Skeletal muscle cell (primary cell): ENCODE data around the gene CCDC57.
A peak's percentile ranks its signal among the peaks of the same experiment; 100 is the strongest.

Experiments
- DNase-seq: peaks from one replicate; pipeline ENCODE4 v3.0.0-alpha.2; 2010; ENCODE audit warnings: low read depth
- H3K4me3 ChIP-seq: 2 replicates; pipeline ENCODE4 v1.5.1; 2011; ENCODE audit warnings: low read depth, mild to moderate bottlenecking, control low read depth, low read length, moderate library complexity

The CCDC57 gene

DNA sequence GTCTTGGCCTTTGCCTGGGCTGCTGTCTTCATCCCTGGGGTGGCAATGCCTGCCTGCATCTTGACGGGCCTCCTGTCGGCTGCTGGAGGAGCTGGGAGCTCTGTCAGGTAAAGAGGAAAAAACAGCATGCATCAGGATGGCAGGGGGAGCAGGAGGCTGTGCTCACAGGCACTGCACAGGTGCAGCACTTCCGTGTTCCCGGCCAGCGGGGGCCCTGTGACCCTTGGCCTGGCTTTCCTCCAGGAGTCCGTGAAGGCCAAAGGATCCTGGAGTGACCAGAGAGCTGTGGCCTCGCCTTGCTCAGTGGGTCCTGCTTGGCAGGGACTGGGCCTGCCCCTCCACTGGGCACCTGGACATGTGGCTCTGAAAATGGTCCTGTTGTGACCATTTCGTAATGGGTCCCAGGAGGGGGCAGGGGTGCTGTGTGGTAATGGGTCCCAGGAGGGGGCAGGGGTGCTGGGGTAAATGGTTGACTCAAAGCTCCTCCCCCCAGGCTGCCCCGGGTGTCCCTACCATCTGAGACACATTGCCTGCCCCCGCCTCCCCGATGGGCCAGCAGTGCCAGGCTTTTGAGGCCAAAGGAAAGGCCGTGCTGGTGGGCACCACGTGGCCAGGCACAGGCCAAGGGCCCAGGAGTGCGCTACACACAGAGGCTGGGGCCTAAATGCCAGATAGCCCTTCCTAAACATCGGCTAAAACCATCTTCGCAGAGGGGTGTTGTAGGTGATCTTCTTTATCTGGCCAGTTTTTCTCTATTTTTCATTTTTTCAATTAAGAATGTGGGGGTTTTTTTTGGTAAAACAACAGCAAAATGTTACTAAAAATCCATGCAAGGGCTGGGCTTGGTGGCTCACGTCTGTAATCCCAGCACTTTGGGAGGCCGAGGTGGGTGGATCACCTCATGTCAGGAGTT is 110.6 kb downstream of the CCDC57 start:
- H3K4me3 ChIP-seq = no peak overlapping the region
- DNase-seq = no peak

DNA sequence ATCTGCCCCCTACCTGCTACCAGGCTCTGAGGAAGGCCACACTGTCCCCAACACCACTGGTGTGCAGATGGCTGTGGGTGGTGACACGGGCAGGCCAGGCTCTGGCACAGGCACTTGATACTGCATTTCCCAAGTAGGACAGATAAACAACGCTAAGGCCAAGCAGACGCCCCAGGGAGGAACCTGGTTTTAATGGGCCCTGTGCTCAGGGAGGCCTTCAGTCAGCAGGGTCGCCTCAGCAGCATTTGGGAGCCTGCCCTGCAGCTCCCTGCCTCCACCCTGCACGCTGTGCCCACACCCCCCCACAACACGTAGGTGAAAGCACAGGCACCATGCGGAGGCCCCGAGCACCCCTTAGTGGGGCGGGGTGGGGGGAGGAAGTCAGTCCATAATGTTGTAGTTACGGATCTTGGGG is 111.3 kb downstream of the CCDC57 start:
- no peak overlapping the region for H3K4me3 ChIP-seq
- DNase-seq = no peak

GRCh38 chr17:82100502-82101298 is 111.9 kb downstream of the CCDC57 start:
- no peak overlapping the region for H3K4me3 ChIP-seq
- no peak for DNase-seq

DNA sequence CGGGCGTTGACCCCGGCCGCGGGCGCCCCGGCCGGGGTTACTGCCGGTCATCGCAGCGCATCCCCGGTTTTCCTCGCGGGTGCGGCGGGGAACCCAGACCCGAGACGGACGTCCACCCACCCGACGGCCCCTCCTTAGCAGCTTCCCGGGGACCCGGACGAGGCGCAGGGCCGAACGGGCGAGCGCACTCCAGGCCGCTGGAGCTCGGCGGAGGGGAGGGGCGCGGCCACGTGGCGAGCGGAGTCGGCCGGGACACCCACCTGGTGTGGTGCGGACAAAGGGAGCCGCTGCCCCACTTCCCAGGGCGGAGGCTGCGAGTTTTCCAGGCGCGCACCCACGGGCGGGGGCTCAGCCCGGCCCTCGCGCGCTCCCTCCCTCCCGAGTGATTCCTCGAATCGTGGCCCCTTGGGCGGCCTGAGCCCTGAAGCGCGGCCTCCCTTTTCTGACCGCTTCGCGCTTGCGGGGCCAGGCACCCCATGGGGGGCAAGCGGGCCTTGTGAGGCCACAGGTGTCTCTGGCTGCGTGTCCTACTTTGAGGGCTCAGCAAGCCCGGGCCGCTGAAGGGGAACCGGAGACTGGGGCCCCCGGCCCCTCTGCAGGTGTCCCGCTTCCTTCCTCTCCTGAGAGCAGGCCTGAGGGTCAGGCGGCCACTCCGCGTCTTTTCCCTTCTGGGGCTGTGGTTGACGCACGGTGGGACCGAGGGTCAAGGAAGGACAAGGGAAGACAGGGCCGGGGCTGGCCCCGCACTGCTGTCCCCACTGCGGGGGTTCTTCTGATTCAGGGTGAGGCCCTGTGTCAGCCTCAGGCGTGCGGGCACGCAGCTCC is 113.5 kb downstream of the CCDC57 start:
- no peak for DNase-seq
- peak overlapping the region; percentile 54 for H3K4me3 ChIP-seq

DNA sequence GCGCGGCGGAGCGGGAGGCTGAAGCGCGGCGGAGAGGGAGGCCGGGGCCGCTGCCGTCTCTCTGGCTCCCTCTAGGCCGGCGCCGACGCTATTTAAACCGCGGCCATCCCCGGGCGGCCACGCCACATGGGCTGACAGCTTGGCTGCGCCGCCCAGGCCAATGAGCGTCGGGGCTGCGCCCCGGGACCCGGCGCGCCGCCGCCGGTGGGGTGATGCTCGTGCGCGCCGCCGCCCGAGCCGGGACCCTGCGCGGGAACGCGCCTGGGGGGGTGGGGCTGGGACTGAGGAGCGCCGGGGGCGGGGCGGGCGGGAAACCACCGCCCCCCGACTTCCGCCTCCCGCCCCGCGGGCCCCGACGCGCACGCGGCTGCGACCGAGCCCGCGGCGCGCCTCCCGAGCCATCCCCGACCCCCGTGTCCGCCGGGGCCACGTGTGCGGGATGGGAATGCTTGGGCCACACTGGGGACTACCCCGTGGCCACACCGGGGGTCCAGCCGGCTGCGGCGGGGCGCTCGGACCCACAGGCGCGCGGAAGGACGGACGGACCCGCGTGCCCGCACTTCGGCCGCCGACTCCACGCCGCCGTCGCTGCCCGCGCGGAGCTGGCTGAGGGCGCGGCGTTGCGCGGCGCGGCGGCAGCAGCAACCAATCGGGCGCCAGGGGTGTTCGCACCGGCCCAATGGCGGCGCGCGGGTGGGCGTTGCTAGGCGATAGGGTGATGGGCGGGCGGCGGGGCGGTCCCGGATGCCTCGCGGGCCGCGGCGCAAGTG is 114.3 kb downstream of the CCDC57 start, which contains the start of gene FASN:
FASN (minus strand) TSS at position 68 of the 770 bp plus-strand sequence. CDS start 1,791 bp downstream, outside the sequence.
- H3K4me3 ChIP-seq = peak within 1 kb of the TSS; percentile 83
- DNase-seq = peak; percentile 85

DNA sequence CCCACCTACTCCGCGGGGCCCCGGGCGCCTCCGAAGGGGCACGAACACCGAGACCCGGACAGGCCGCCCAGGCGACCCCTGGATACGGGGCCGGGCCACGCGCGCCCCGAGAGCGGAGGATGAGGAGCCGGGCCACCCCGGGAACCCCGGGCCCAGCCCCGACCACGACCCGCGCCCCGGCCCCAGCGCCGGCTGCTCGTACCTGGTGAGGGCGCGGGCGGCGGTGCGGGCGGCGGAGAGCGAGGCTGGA is 114.8 kb downstream of the CCDC57 start:
- no peak for DNase-seq
- peak overlapping the region; percentile 83 for H3K4me3 ChIP-seq

GRCh38 chr17:82097184-82097918 is 115.3 kb downstream of the CCDC57 start:
- H3K4me3 ChIP-seq = peak overlapping the region; percentile 83
- DNase-seq = no peak

DNA sequence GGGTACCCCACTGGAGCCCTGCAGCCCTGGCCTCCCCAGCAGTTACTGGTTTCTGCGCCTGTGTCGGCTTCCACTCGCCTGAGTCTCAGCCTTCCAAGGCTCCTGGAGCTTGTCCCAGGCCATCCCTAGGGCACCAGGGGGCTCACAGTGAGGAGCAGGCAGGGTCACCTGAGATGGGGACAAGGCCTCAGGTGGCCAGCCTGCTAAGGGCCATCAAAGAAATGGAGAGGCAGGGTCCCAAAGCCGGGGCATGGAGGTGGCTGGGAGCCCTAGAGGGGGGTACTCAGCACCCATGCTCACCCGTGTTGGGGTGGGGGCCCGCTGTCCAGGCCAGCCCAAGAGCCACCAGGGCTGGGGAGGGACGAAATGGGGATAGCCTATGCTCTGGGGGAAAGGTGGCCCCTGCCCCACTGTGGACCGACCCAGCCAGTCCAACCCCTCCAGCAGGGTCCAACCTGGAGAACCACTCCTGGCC is 115.9 kb downstream of the CCDC57 start:
- peak overlapping the region; percentile 83 for H3K4me3 ChIP-seq
- no peak for DNase-seq

DNA sequence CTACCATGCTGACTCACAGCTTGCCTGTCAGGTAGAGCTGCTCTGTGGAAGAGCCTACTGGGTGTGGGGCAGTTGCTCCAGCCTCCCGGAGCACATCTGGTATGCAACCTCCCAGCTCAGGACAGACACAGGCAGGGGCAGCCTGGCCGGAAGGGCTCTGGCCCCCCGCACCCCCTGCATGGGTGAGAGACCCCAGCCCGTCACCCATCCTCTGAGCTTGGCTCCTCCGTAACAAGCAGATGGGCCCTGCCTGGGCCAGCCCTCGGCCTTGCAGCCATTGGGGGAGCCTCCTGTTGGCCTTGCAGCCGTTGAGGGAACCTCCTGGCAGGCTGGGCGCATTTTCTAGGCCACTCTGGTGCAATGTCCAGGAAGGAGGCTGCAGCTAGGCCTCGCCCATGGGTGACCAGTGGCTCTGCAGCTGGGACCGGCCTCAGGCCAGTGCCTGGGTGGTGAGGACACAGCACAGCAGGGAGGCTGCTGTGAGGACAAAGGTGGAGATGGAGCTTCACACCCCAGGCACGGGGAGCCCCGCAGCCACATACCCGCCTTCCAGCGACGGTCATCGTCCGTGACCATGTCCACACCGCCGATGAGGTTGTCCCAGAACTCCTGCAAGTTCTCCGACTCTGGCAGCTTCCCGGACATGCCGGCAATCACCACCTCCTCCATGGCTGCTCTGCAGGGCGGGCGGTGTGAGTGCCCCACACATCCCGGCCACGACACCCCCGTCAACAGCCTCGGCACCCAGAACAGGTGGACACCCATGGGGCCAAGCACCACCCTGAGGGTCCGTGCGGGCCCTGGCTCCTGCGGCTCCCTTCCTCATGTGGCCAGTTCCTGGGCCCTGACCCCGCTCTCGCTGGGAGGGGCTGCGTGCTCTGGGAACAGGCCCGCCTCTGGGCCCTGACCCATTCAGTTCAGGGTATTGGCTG is 116.6 kb downstream of the CCDC57 start:
- H3K4me3 ChIP-seq = peak overlapping the region; percentile 83
- DNase-seq = no peak

DNA sequence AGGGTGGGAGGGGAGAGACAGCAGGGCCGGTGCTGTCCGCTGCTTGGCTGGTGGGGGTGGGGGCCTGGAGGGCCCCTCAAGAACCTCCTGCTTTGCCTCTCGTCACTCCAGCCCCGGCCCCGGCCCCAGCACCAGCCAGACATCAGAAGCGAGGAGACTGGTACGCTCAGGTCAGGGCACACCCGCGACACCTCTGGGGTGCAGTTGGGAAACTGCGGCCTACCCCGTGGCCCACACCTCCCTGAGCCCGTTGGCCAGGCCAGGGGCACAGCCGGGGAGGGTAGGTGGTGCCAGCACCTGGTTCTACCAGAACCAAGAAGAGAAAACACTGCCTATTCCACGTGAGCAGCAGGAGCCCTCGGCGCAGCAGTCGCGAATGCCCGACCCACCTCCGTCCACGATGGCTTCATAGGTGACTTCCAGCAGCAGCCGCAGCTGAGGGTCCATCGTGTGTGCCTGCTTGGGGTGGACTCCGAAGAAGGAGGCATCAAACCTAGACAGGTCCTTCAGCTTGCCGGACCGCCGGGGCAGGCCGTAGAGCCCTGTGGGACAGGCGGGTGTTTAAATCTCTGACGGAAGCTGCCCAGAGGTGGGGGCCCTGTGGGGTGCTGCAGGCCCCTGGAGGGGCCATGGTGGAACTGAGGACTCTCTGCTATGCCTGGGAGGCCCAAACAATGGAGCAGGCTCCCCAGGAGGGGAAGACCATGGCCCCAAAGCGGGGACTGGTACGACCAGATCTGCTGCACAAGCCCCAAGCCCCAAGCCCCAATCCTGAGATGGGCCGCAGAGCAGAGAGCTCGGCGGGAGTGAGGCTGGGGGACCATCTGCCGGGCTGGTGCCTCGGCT is 117.5 kb downstream of the CCDC57 start:
- peak overlapping the region; percentile 83 for H3K4me3 ChIP-seq
- DNase-seq = no peak

DNA sequence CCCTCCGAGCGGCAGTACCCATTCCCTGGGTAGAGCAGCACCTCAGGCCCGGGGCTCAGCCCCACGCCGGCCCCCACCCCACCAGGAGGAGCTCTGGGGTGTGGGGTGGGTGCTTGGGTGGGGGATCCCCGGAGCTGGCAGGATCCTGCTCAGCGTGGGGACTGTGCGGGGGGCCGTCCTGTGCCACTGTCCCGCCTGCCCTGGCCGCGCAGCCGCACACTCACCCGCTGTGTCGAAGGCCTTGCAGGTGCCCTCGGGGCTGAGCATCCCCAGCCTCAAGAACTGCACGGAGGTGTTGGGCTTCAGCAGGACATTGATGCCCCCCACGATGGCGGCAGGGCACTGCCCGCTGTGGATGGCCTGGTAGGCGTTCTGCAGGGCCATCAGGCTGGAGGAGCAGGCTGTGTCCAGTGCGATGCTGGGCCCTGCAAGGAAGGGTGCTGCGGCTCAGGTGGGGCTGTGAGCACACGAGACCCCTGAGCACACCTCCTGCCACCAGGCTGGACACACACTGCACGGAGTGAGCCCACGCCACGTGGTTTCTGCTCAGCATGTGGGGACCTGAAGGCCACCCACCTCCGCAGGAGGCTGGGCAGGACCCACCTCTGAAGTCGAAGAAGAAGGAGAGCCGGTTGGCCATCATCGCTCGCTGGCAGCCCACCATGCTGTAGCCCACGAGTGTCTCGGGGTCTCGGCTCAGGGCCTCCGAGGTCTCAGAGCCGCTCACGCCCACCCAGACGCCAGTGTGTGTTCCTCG is 119.5 kb downstream of the CCDC57 start:
- no peak for DNase-seq
- no peak overlapping the region for H3K4me3 ChIP-seq

- H3K4me3 ChIP-seq = no peak overlapping the region
- no peak for DNase-seq
These were observed 120.0 kb downstream of the CCDC57 start for GRCh38 chr17:82092628-82092994.

DNA sequence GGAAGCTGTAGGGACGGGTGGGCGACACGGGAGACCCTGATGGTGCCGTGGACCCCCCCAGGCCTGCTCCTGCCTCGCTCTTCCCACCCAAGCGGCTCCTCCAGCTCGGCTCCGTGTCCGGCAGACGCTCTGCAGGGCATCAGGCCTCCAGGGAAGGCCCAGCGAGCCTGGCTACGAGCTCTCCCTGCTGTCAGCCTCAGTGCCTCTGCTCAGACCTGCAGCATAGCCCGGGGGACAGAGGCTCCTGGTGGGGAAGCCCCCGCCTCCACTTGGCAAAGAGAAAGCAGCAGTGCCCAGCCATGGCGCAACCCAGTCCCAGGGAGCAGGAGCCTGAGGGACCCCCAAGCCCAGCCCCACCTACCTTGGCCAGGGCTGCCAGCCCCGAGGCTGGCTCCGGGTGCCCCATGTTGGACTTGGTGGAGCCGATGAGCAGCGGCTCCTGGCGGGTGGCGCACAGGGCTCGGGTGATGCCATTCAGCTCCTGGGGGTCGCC is 120.5 kb downstream of the CCDC57 start:
- DNase-seq = no peak
- no peak overlapping the region for H3K4me3 ChIP-seq

- no peak overlapping the region for H3K4me3 ChIP-seq
- no peak for DNase-seq
These were observed 121.2 kb downstream of the CCDC57 start for GRCh38 chr17:82091264-82092066.
